K562 (cell line): Measurements from ENCODE around the gene PLXDC1. TPM values are rescaled to one million over a fixed set of nuclear protein-coding genes. Genes with fewer than 3 reads are reported as not detected.

Experiments
- ELF1 ChIP-seq: fragments of 200-800 bp; sonication (Bioruptor generic); IDR thresholded peaks from 2 replicates; pipeline ENCODE4 v1.6.1; 2016; ENCODE audit warnings: missing genetic modification characterization, missing compliant biosample characterization
- FIP1L1 ChIP-seq: fragments of 200-400 bp; formaldehyde crosslinking; IDR thresholded peaks from 2 replicates; pipeline ENCODE4 v1.6.1; 2018; ENCODE audit warnings: mild to moderate bottlenecking, low read depth, low read length; ENCODE audit not compliant: poor library complexity, severe bottlenecking
- FOSL1 ChIP-seq: fragments of 200-800 bp; sonication (Bioruptor generic); conservative IDR thresholded peaks from 2 replicates; pipeline ENCODE4 v1.6.1; 2016; ENCODE audit warnings: missing genetic modification characterization, missing compliant biosample characterization
- FOXK1 ChIP-seq: sonication (generic); formaldehyde crosslinking; IDR thresholded peaks from 2 replicates; pipeline ENCODE4 v1.8.0; 2022; ENCODE audit warnings: missing genetic modification reagents, mild to moderate bottlenecking, borderline replicate concordance
- FOXM1 ChIP-seq, 2 experiments: fragments of 450-650 bp in 1 of 2; sonication (generic) in 1 of 2; formaldehyde crosslinking in 1 of 2; IDR thresholded peaks; 2 replicates each; pipeline versions ENCODE4 v1.6.1 to v1.9.0; 2017 to 2022; ENCODE audit warnings: low read depth in 2 of 2, mild to moderate bottlenecking in 2 of 2, missing genetic modification reagents in 1 of 2, moderate library complexity in 1 of 2
- HNRNPH1 ChIP-seq: fragments of 200-400 bp; formaldehyde crosslinking; optimal IDR thresholded peaks from 2 replicates; pipeline ENCODE3; 2017; ENCODE audit warnings: low read depth, mild to moderate bottlenecking, low read length, moderate library complexity
- KAT2B ChIP-seq: IDR thresholded peaks from one replicate; pipeline ENCODE4 v1.6.1; 2012; ENCODE audit warnings: low read depth, mild to moderate bottlenecking, control low read depth, inconsistent platforms, low read length, moderate library complexity
- NFE2L1 ChIP-seq: fragments of 450-650 bp; IDR thresholded peaks from 2 replicates; pipeline ENCODE4 v1.6.1; 2016; ENCODE audit warnings: missing genetic modification characterization, low read depth, mild to moderate bottlenecking, missing compliant biosample characterization, moderate library complexity, borderline replicate concordance
- NR0B1 ChIP-seq: fragments of 450-650 bp; IDR thresholded peaks from one replicate; pipeline ENCODE4 v1.6.1; 2018; ENCODE audit warnings: mild to moderate bottlenecking, moderate library complexity; ENCODE audit not compliant: partially characterized antibody
- POLR2G ChIP-seq: fragments of 200-400 bp; formaldehyde crosslinking; IDR thresholded peaks from 2 replicates; pipeline ENCODE4 v1.6.1; 2017; ENCODE audit warnings: low read depth, mild to moderate bottlenecking, antibody characterized with exemption, low read length, moderate library complexity
- RBFOX2 ChIP-seq: fragments of 200-400 bp; formaldehyde crosslinking; IDR thresholded peaks from 2 replicates; pipeline ENCODE4 v1.6.1; 2017; ENCODE audit warnings: low read depth, mild to moderate bottlenecking, low read length, moderate library complexity
- RBM25 ChIP-seq: fragments of 200-400 bp; formaldehyde crosslinking; IDR thresholded peaks from 2 replicates; pipeline ENCODE4 v1.6.1; 2018; ENCODE audit warnings: low read length, low read depth, moderate library complexity; ENCODE audit not compliant: severe bottlenecking
- SETDB1 ChIP-seq: IDR thresholded peaks from one replicate; pipeline ENCODE4 v1.6.1; 2012; ENCODE audit warnings: low read length, control low read depth, inconsistent platforms
- SIX5 ChIP-seq, 2 experiments: IDR thresholded peaks; 2 replicates each; pipeline ENCODE4 v1.6.1; 2011; ENCODE audit warnings: low read length in 2 of 2, borderline replicate concordance in 1 of 2, low read depth in 1 of 2, mild to moderate bottlenecking in 1 of 2, moderate library complexity in 1 of 2; ENCODE audit not compliant: insufficient read depth in 1 of 2
- SMAD1 ChIP-seq: fragments of 150-350 bp; IDR thresholded peaks from 2 replicates; pipeline ENCODE4 v1.6.1; 2014; ENCODE audit warnings: low read length, low read depth; ENCODE audit not compliant: partially characterized antibody
- SNRNP70 ChIP-seq: fragments of 200-400 bp; formaldehyde crosslinking; optimal IDR thresholded peaks from 2 replicates; pipeline ENCODE3; 2017; ENCODE audit warnings: low read depth, low read length
- SP1 ChIP-seq: sonication (generic); formaldehyde crosslinking; IDR thresholded peaks from 2 replicates; pipeline ENCODE4 v1.8.1; 2022; ENCODE audit warnings: mild to moderate bottlenecking, missing genetic modification reagents
- SP2 ChIP-seq: IDR thresholded peaks from 2 replicates; pipeline ENCODE4 v1.6.1; 2011; ENCODE audit warnings: mild to moderate bottlenecking, low read depth, low read length, moderate library complexity; ENCODE audit not compliant: poor library complexity, severe bottlenecking; ENCODE audit errors: extremely low read depth
- SPI1 ChIP-seq: IDR thresholded peaks from 2 replicates; pipeline ENCODE4 v1.6.1; 2011; ENCODE audit warnings: low read depth, low read length, control low read depth, borderline replicate concordance
- TOE1 ChIP-seq, 2 experiments: fragments of 450-650 bp in 1 of 2; sonication (generic) in 1 of 2; formaldehyde crosslinking in 1 of 2; IDR thresholded peaks; 2 replicates each; pipeline versions ENCODE4 v1.7.1 to v1.8.0; 2016 to 2022; ENCODE audit warnings: borderline replicate concordance in 2 of 2, mild to moderate bottlenecking in 2 of 2, antibody characterized with exemption in 1 of 2, inconsistent platforms in 1 of 2, low read depth in 1 of 2, missing genetic modification reagents in 1 of 2, moderate library complexity in 1 of 2
- TRIM24 ChIP-seq, 2 experiments: fragments of 450-650 bp; IDR thresholded peaks; 2 replicates each; pipeline ENCODE4 v1.6.1; 2016
- ZFPM2 ChIP-seq: fragments of 250-450 bp; sonication (Bioruptor Pico); IDR thresholded peaks from 2 replicates; pipeline ENCODE4 v1.5.1; 2022; ENCODE audit warnings: mild to moderate bottlenecking
- ZKSCAN1 ChIP-seq: fragments of 150-350 bp; IDR thresholded peaks from 2 replicates; pipeline ENCODE4 v1.6.1; 2016; ENCODE audit warnings: low read depth, low read length
- ZNF584 ChIP-seq: fragments of 200-800 bp; sonication (Bioruptor generic); IDR thresholded peaks from 2 replicates; pipeline ENCODE4 v1.6.1; 2016; ENCODE audit warnings: low read depth, mild to moderate bottlenecking, missing genetic modification characterization, missing compliant biosample characterization
- ZNF695 ChIP-seq: fragments of 450-650 bp; formaldehyde crosslinking; IDR thresholded peaks from 2 replicates; pipeline ENCODE4 v1.4.0; 2020; ENCODE audit warnings: mild to moderate bottlenecking, moderate library complexity
- polyA plus RNA-seq, 8 experiments: library from polyadenylated mRNA; depleted of rRNA in 4 of 8; stranded (reverse) in 5 of 8; unstranded in 3 of 8; fragments of >200 nt; fragmentation: Nextera tagmentation in 2 of 8; fragmentation: Illumina TruSeq in 1 of 8; extraction: Ambion mirVana in 2 of 8; extraction: Trizol in 1 of 8; gene quantifications; 2 replicates each; pipeline versions ENCODE4 v1.2.1 to v1.2.3, GENCODE V29; 2011 to 2014; ENCODE audit warnings: inconsistent platforms in 1 of 8, missing spikeins in 1 of 8
- total RNA-seq, 7 experiments: library from RNA; depleted of rRNA in 6 of 7; stranded (reverse); fragments of >200 nt in 6 of 7; fragmentation: Illumina TruSeq in 2 of 7; extraction: Trizol in 2 of 7; gene quantifications; 2 replicates each; pipeline versions ENCODE4 v1.2.1 to v1.2.3, GENCODE V29; 2011 to 2021; ENCODE audit warnings: low replicate concordance in 1 of 7
- TF ChIP-seq, protein P1 (sequence below): sonication (generic); formaldehyde crosslinking; IDR thresholded peaks from 2 replicates; pipeline ENCODE4 v1.9.0; 2022; ENCODE audit warnings: mild to moderate bottlenecking, missing genetic modification reagents

The PLXDC1 gene
- total and polyA plus RNA-seq, 9 of the 15 experiments (the other 6 are each of a cell fraction or from before 2014, with no cell fraction given), result not detected

DNA sequence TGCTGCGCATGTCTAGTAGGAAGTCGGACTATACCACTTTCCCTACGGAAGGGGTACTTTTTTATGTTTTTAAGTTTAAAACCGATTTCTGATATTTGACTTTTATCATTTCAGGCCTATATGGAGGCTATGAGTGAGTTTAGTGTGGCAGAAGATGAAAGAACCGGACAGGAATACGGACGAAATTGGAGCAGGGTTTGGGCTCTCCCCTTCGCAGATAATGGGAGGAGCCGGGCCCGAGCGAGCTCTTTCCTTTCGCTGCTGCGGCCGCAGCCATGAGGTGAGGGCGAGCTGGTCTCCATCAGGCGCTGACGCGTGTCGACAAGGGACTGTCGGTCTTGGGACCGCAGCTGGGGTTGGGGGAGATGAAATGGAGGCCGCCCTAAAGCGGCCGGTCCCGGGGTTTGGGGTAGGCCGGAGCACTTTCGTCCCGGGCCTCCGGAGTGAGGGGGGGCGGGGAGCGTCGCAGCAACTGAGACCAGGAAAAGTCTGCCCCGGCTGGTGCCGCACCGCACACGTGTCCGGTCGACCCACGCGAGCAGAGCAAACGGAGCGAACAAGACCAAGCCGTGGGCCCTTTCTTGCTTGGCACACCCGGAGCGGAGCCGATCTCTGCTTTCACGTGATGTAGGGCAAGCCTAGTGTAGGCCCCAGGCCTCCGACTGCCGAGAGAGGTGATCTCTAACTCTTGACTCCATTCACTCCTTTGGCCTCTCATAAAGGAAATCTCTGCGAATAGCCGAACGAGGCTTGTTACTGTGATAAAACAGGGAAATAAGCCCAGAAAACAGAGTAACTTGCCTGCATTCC, 48.8 kb upstream of the PLXDC1 start, which contains the start of gene RPL19 (continued):
- TF ChIP-seq TRIM24 (IDR thresholded peaks at IDR 0.05) (0 out of 4 replicates have a peak, but pooled peaks of 1 of the 2 experiments have one; percentile 33), ELF1 (peak; percentile 25; the same call in 1 of the 2 replicates), TOE1 (IDR thresholded peaks at IDR 0.05; ENCODE audit: borderline replicate concordance) (peak; percentile 54; the same call in 1 of the 2 replicates), TOE1 (CRISPR knock-in tag; IDR thresholded peaks at IDR 0.05; ENCODE audit: borderline replicate concordance, low read depth) (no peak), ZNF584 (CRISPR knock-in tag) (no peak), SIX5 (IDR thresholded peaks at IDR 0.05; ENCODE audit: borderline replicate concordance in 1 of 2, insufficient read depth in 1 of 2, low read depth in 1 of 2, low read length in 2 of 2) (peak; percentile 21 to 50; a peak in 1 of 4 replicates), NFE2L1 (tag) (no peak), SP1 (peak; percentile 38; the same call in 1 of the 2 replicates), FIP1L1 (peak; percentile 37), SETDB1 (no peak), SPI1 (no peak), SP2 (no peak), FOXM1 (IDR thresholded peaks at IDR 0.05; ENCODE audit: low read depth) (no peak), FOXM1 (CRISPR knock-in tag; IDR thresholded peaks at IDR 0.05; ENCODE audit: low read depth) (0 out of 2 replicates have a peak, but pooled peaks have one; percentile 36), KAT2B (no peak), HNRNPH1 (no peak), POLR2G (peak; percentile 97), SNRNP70 (no peak), SMAD1 (peak; percentile 83), RBFOX2 (peak; percentile 97), NR0B1 (no peak), FOXK1 (CRISPR knock-in tag) (no peak), RBM25 (no peak), FOSL1 (tag) (peak; percentile 15; the same call in 1 of the 2 replicates), ZFPM2 (CRISPR knock-in tag) (no peak), ZNF695 (CRISPR knock-in tag) (no peak), ZKSCAN1 (0 out of 2 replicates have a peak, but pooled peaks have one; percentile 37)
- TF ChIP-seq, protein P1, sequence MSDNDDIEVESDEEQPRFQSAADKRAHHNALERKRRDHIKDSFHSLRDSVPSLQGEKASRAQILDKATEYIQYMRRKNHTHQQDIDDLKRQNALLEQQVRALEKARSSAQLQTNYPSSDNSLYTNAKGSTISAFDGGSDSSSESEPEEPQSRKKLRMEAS (CRISPR knock-in tag), result peak; percentile 46
